Tibial nerve (tissue), 3 donors: ENCODE data around the gene YIF1B.

Source experiments
- CTCF ChIP-seq, 5 experiments: fragments of 200-600 bp in 3 of 5; fragments of 450-650 bp in 2 of 5; sonication (generic) in 3 of 5; IDR thresholded peaks; one replicate each; pipeline ENCODE4 v1.5.1; 2016 to 2019; ENCODE audit warnings: antibody characterized with exemption in 5 of 5, mild to moderate bottlenecking in 3 of 5, moderate library complexity in 2 of 5
- POLR2A ChIP-seq, 2 donors: fragments of 450-650 bp; IDR thresholded peaks; one replicate each; pipeline ENCODE4 v1.6.1; 2017; ENCODE audit warnings: antibody characterized with exemption in 2 of 2, mild to moderate bottlenecking in 2 of 2, moderate library complexity in 2 of 2

- TF ChIP-seq CTCF (IDR thresholded peaks at IDR 0.05) (no peak), POLR2A (IDR thresholded peaks at IDR 0.05) (no peak)
These were observed 825 bp upstream of the YIF1B start for GRCh38 chr19:38316477-38317067.
